GM23248 (cell line): Measurements from ENCODE around the gene CCNH. TPM values are rescaled to one million over a fixed set of nuclear protein-coding genes. Genes with fewer than 3 reads are reported as not detected.

ENCODE experiments used
- DNase-seq: peaks from one replicate; pipeline ENCODE4 v3.0.0-alpha.2; 2015
- H2AFZ ChIP-seq: fragments of 200-600 bp; sonication (generic); 2 replicates; pipeline ENCODE4 v1.6.1; 2016; ENCODE audit warnings: antibody characterized with exemption
- H3F3A ChIP-seq: fragments of 200-600 bp; sonication (generic); 2 replicates; pipeline ENCODE4 v1.6.1; 2016; ENCODE audit warnings: mild to moderate bottlenecking, antibody characterized with exemption, mixed run types; ENCODE audit not compliant: insufficient read depth
- H3K27ac ChIP-seq: fragments of 200-600 bp; sonication (generic); 2 replicates; pipeline ENCODE4 v1.5.1; 2016; ENCODE audit warnings: mild to moderate bottlenecking
- H3K27me3 ChIP-seq: fragments of 200-600 bp; sonication (generic); replicated peaks from 2 replicates; pipeline ENCODE4 v1.6.1; 2016; ENCODE audit warnings: mild to moderate bottlenecking; ENCODE audit not compliant: insufficient read depth
- H3K36me3 ChIP-seq: fragments of 200-600 bp; sonication (generic); 2 replicates; pipeline ENCODE4 v1.6.1; 2016; ENCODE audit warnings: low read depth, mild to moderate bottlenecking
- H3K4me1 ChIP-seq: fragments of 200-600 bp; sonication (generic); 2 replicates; pipeline ENCODE4 v1.6.1; 2016; ENCODE audit warnings: mild to moderate bottlenecking; ENCODE audit not compliant: insufficient read depth
- H3K4me2 ChIP-seq: fragments of 200-600 bp; sonication (generic); one replicate; pipeline ENCODE4 v1.6.1; 2016; ENCODE audit warnings: mild to moderate bottlenecking; ENCODE audit not compliant: unreplicated experiment
- H3K4me3 ChIP-seq: fragments of 200-600 bp; sonication (generic); 2 replicates; pipeline ENCODE4 v1.5.1; 2016; ENCODE audit warnings: mild to moderate bottlenecking
- H3K79me2 ChIP-seq: fragments of 200-600 bp; sonication (generic); 2 replicates; pipeline ENCODE4 v1.6.1; 2016; ENCODE audit warnings: mild to moderate bottlenecking; ENCODE audit not compliant: insufficient read depth
- H3K9ac ChIP-seq: fragments of 200-600 bp; sonication (generic); 2 replicates; pipeline ENCODE4 v1.6.1; 2016; ENCODE audit warnings: mild to moderate bottlenecking
- H3K9me2 ChIP-seq: fragments of 200-600 bp; sonication (generic); 2 replicates; pipeline ENCODE4 v1.6.1; 2016; ENCODE audit warnings: mixed run types, mild to moderate bottlenecking, moderate library complexity; ENCODE audit not compliant: insufficient read depth
- H3K9me3 ChIP-seq: fragments of 200-600 bp; sonication (generic); one replicate; pipeline ENCODE4 v1.6.1; 2017; ENCODE audit warnings: low read depth
- H4K20me1 ChIP-seq: fragments of 200-600 bp; sonication (generic); 2 replicates; pipeline ENCODE4 v1.6.0; 2016; ENCODE audit not compliant: insufficient read depth
- EZH2 ChIP-seq: fragments of 200-600 bp; sonication (generic); IDR thresholded peaks from 2 replicates; pipeline ENCODE4 v1.6.1; 2018; ENCODE audit warnings: antibody characterized with exemption, mild to moderate bottlenecking; ENCODE audit not compliant: insufficient read depth, poor library complexity, severe bottlenecking
- EZH2phosphoT487 ChIP-seq: fragments of 200-600 bp; sonication (generic); IDR thresholded peaks from 2 replicates; pipeline ENCODE4 v1.6.1; 2018; ENCODE audit warnings: antibody characterized with exemption, moderate library complexity, mild to moderate bottlenecking, low read depth; ENCODE audit not compliant: insufficient read depth
- WGBS, 2 experiments: methylation state at CpG; one replicate each; pipeline ENCODE4 v1.1.6; 2015 to 2017; ENCODE audit warnings: low lambda C conversion rate in 2 of 2, low coverage in 1 of 2; ENCODE audit errors: missing lambda C conversion rate in 2 of 2; 5-methylcytosine and 5-hydroxymethylcytosine counted together
- in situ Hi-C: fragments of 300-500 bp; cut with MboI; formaldehyde crosslinking; loops from 2 replicates; pipeline ENCODE4 v1.15.0; 2020
- polyA plus RNA-seq: library from polyadenylated mRNA; unstranded; fragments of >200 nt; fragmentation: Nextera tagmentation; extraction: Ambion mirVana; gene quantifications from 2 replicates; pipeline ENCODE4 v1.2.1, GENCODE V29; 2016
- total RNA-seq: library from RNA; depleted of rRNA; stranded (reverse); fragments of >200 nt; shearing (Covaris generic); gene quantifications from 2 replicates; pipeline ENCODE4 v1.2.3, GENCODE V29; 2014

The CCNH gene
- total and polyA plus RNA-seq, 2 experiments from 2014 or later: 60.2 to 69.7 TPM

GRCh38 chr5:87403409-87403808 lies 9.3 kb downstream of the CCNH start:
- Histone ChIP-seq H2AFZ (no peak overlapping the region), H4K20me1 (no peaks in the 10 kb centered on the region), H3F3A (peaks cover 69% of the 10 kb centered on the region), H3K27me3 (no peaks in the 10 kb centered on the region), H3K4me1 (peaks cover 9% of the 10 kb centered on the region), H3K36me3 (peaks cover 66% of the 10 kb centered on the region), H3K79me2 (peaks cover 45% of the 10 kb centered on the region), H3K4me2 (no peak overlapping the region), H3K4me3 (no peak overlapping the region), H3K27ac (no peak overlapping the region), H3K9me3 (no peaks in the 10 kb centered on the region), H3K9me2 (no peaks in the 10 kb centered on the region), H3K9ac (no peak overlapping the region)
- TF ChIP-seq EZH2: no peak
- TF ChIP-seq EZH2phosphoT487: no peak
- no peak for DNase-seq
- WGBS, 2 experiments: 80 to 90% methylated on average over 3 of the region's 3 CpGs
- in situ Hi-C loops: no loop called here

GRCh38 chr5:87401626-87402025 lies 11.1 kb downstream of the CCNH start:
- peaks cover 63% of the 10 kb centered on the region for H3K36me3 ChIP-seq
- no peak overlapping the region for H2AFZ ChIP-seq
- in situ Hi-C loops: no loop called here

DNA sequence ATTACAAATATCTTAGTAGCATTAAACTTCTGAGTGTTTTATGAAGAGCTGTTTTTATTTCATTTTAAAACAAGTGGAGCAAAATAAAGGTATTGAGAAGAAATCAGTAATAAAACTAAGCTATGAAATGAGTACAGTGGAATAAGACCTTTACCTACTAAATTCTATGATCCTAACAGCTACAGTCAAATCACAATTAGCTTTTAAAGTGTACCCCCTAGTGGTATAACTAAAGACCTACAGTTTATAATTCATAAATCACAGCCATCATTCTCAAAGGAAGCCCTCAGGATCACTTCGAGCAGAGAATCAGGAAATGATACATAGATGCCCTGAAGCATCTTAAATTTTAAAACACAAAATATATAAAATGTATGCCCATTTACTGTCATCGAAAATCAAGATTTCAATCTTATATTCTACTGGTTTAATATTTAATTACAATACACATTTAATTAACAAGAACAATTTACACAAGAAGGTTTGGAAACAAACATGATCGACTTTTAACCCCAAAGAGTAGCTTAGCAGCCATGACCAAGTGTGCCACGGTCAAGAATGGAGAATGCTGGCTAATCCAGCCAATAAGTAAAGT lies 12.3 kb downstream of the CCNH start:
- Histone ChIP-seq H4K20me1 (no peaks in the 10 kb centered on the region), H3K9ac (no peak overlapping the region), H2AFZ (no peak overlapping the region), H3K9me2 (no peaks in the 10 kb centered on the region), H3K36me3 (peaks cover 63% of the 10 kb centered on the region), H3K4me1 (peaks cover 9% of the 10 kb centered on the region), H3F3A (peaks cover 89% of the 10 kb centered on the region), H3K27ac (0 out of 2 replicates have a peak overlapping the region, but pooled peaks have one; percentile 4), H3K27me3 (no peaks in the 10 kb centered on the region), H3K79me2 (peaks cover 52% of the 10 kb centered on the region), H3K4me2 (no peak overlapping the region), H3K9me3 (no peaks in the 10 kb centered on the region), H3K4me3 (no peak overlapping the region)
- no peak for TF ChIP-seq EZH2phosphoT487
- no peak for TF ChIP-seq EZH2
- WGBS, 2 experiments: 70 to 71% methylated on average over 4 of the region's 4 CpGs
- in situ Hi-C loops: no loop called here
- DNase-seq: peak; percentile 62

More at GRCh38 chr5:87401626-87402025, 11.1 kb downstream of the CCNH start:
- DNase-seq: no peak
- no peaks in the 10 kb centered on the region for H3K27me3 ChIP-seq
- no peak overlapping the region for H3K4me3 ChIP-seq
- H4K20me1 ChIP-seq: no peaks in the 10 kb centered on the region
- peaks cover 48% of the 10 kb centered on the region for H3K79me2 ChIP-seq
- H3K4me1 ChIP-seq: peaks cover 9% of the 10 kb centered on the region
- H3K9me3 ChIP-seq: no peaks in the 10 kb centered on the region
- H3K9me2 ChIP-seq: no peaks in the 10 kb centered on the region
- H3F3A ChIP-seq: peaks cover 84% of the 10 kb centered on the region
- no peak overlapping the region for H3K27ac ChIP-seq
- H3K4me2 ChIP-seq: no peak overlapping the region
- no peak for TF ChIP-seq EZH2
- TF ChIP-seq EZH2phosphoT487: no peak
- no peak overlapping the region for H3K9ac ChIP-seq

GRCh38 chr5:87399720-87400119 lies 13.0 kb downstream of the CCNH start:
- no peaks in the 10 kb centered on the region for H3K27me3 ChIP-seq
- no peak overlapping the region for H3K9ac ChIP-seq
- H3K36me3 ChIP-seq: peaks cover 69% of the 10 kb centered on the region
- TF ChIP-seq EZH2phosphoT487: no peak
- no peak for TF ChIP-seq EZH2
- H3K9me3 ChIP-seq: no peaks in the 10 kb centered on the region
- H3K9me2 ChIP-seq: no peaks in the 10 kb centered on the region
- in situ Hi-C loops: no loop called here
- H3K79me2 ChIP-seq: peaks cover 45% of the 10 kb centered on the region
- no peak for DNase-seq
- H3K27ac ChIP-seq: 0 out of 2 replicates have a peak overlapping the region, but pooled peaks have one; percentile 4
- H3K4me3 ChIP-seq: no peak overlapping the region
- no peaks in the 10 kb centered on the region for H4K20me1 ChIP-seq
- no peak overlapping the region for H3K4me2 ChIP-seq
- peaks cover 13% of the 10 kb centered on the region for H3K4me1 ChIP-seq
- peaks cover 90% of the 10 kb centered on the region for H3F3A ChIP-seq
- H2AFZ ChIP-seq: no peak overlapping the region
- 64 to 73% methylated on average over 2 of the region's 2 CpGs for WGBS, 2 experiments
